Upper lobe of right lung (tissue), 1 donor: ENCODE measurements around the gene DAAM2. TPM values are rescaled to one million over a fixed set of nuclear protein-coding genes. Genes with fewer than 3 reads are reported as not detected.

Source experiments
- ATAC-seq: fragments of 200-7000 bp; cut with Tn5 transposase; one replicate; pipeline ENCODE4 v1.9.1; 2020; ENCODE audit warnings: mild to moderate bottlenecking, moderate library complexity
- DNase-seq: peaks from one replicate; pipeline ENCODE4 v3.0.0-alpha.2; 2020
- H3K27ac ChIP-seq: fragments of 200-600 bp; one replicate; pipeline ENCODE4 v1.8.0; 2022
- H3K27me3 ChIP-seq: fragments of 200-600 bp; one replicate; pipeline ENCODE4 v1.8.0; 2022; ENCODE audit warnings: mild to moderate bottlenecking
- H3K36me3 ChIP-seq: fragments of 200-600 bp; one replicate; pipeline ENCODE4 v1.8.0; 2022
- H3K4me1 ChIP-seq: fragments of 200-600 bp; one replicate; pipeline ENCODE4 v1.8.0; 2022
- H3K4me3 ChIP-seq: fragments of 200-600 bp; one replicate; pipeline ENCODE4 v1.8.0; 2022; ENCODE audit warnings: mild to moderate bottlenecking
- H3K9me3 ChIP-seq: fragments of 200-600 bp; one replicate; pipeline ENCODE4 v1.8.0; 2022
- intact Hi-C: fragments of 100-400 bp; cut with DNase I; formaldehyde crosslinking; loops from one replicate; pipeline ENCODE4 v1.11.0; 2022
- total RNA-seq: library from RNA; stranded (reverse); fragmentation: NEBNext Ultra II Directional; extraction: Animal tissue kit (Norgen Biotek cat#: 25700); gene quantifications from one replicate; pipeline ENCODE4 v1.2.1, GENCODE V29; 2021
- TF ChIP-seq, protein P1 (sequence below): fragments of 200-600 bp; IDR thresholded peaks from one replicate; pipeline ENCODE4 v1.8.0; 2022; ENCODE audit warnings: antibody characterized with exemption
- donor health status: DM: no; HTN: yes; CAD: no; lungs with severe emphysema.

The DAAM2 gene
- total RNA-seq, 1 donor from 2014 or later, result 34.6 TPM

DNA sequence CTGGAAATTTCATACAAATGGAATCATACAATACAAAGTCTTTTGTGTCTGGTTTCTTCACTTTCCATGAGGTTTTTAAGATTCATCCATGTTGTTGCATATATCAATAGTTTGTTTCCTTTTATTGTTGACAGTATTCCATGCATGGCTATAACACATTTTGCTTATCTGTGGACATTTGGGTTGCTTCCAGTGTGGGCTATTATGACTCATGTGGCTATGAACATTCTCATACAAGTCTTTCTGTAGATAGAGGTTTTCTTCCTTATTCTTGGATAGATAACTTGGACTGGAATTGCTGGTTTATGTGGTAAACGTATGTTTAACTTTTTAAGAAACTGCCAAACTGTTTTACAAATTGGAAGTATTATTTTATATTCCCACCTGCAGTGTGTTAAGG, 36.9 kb upstream of the DAAM2 start:
- Histone ChIP-seq H3K27me3 (no peaks in the 10 kb centered on the region), H3K4me3 (no peak overlapping the region), H3K36me3 (no peaks in the 10 kb centered on the region), H3K4me1 (no peaks in the 10 kb centered on the region), H3K27ac (no peak overlapping the region), H3K9me3 (no peaks in the 10 kb centered on the region)
- no peak for DNase-seq
- TF ChIP-seq, protein P1, sequence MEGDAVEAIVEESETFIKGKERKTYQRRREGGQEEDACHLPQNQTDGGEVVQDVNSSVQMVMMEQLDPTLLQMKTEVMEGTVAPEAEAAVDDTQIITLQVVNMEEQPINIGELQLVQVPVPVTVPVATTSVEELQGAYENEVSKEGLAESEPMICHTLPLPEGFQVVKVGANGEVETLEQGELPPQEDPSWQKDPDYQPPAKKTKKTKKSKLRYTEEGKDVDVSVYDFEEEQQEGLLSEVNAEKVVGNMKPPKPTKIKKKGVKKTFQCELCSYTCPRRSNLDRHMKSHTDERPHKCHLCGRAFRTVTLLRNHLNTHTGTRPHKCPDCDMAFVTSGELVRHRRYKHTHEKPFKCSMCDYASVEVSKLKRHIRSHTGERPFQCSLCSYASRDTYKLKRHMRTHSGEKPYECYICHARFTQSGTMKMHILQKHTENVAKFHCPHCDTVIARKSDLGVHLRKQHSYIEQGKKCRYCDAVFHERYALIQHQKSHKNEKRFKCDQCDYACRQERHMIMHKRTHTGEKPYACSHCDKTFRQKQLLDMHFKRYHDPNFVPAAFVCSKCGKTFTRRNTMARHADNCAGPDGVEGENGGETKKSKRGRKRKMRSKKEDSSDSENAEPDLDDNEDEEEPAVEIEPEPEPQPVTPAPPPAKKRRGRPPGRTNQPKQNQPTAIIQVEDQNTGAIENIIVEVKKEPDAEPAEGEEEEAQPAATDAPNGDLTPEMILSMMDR, result no peak
- intact Hi-C loops, result no loop called here
- no peak for ATAC-seq

DNA sequence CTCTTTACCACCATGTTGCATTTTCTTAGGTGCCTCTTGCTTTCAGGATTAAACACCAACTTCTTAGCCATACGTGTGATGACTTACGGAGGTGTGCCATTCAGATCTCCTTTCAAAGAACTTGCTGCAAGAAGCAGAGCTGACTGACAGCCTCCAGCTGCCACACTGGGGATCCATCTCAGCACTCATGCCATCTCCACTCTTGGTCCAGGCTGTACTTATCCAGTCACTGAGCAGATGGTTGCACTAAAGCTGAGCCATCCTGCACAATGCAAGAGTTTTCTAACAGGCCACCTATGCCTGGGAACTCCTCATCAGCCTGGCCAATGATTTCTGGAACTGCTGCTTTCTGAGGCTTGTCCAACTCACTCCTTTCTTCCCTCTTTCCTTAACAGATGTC, 35.6 kb upstream of the DAAM2 start:
- Histone ChIP-seq H3K4me1 (no peaks in the 10 kb centered on the region), H3K27me3 (no peaks in the 10 kb centered on the region), H3K9me3 (no peaks in the 10 kb centered on the region), H3K27ac (no peak overlapping the region), H3K4me3 (no peak overlapping the region), H3K36me3 (no peaks in the 10 kb centered on the region)
- DNase-seq (no peak), ATAC-seq (no peak)
- TF ChIP-seq, protein P1, result no peak
- intact Hi-C loops, result no loop called here

DNA sequence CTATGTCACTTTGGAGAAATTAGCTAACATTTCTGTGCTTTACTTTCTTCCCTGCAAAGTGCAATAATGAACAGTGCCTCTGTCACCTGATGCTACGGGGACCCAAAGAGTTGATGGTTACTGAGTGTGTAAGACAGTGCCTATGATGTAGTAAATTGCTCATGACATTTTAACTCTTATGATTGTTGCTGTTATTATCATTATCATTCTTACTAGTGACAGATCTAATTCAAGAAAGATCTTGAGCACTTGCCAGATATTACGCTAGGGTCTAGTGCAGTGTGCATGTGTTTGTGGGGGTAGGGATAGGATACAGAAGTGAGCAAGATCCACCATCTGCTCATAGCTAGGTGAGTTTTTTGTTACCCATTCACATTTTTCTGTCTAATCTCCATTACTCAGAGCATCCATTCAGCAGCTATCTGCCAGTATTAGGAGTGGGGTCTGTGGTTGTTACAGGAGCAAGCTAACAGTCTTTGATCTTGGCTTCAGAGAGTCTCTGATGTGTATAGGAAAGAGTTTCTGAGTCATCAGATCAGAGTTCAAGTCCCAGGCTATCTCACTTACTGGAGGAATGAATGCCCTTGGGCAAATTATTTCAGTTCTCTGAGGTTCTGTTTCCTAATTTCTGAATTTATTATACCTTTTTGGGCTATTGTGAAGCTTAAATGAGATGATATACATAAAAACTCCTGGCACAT, 33.1 kb upstream of the DAAM2 start:
- H3K36me3 ChIP-seq, result no peaks in the 10 kb centered on the region
- H3K4me3 ChIP-seq, result no peak overlapping the region
- intact Hi-C loops, result no loop called here
- no peaks in the 10 kb centered on the region for H3K4me1 ChIP-seq
- no peaks in the 10 kb centered on the region for H3K27me3 ChIP-seq
- TF ChIP-seq, protein P1, result no peak
- DNase-seq (no peak), ATAC-seq (no peak)
- no peaks in the 10 kb centered on the region for H3K9me3 ChIP-seq
- no peak overlapping the region for H3K27ac ChIP-seq

GRCh38 chr6:39760226-39760952, 31.8 kb upstream of the DAAM2 start:
- Histone ChIP-seq H3K4me1 (no peaks in the 10 kb centered on the region), H3K9me3 (no peaks in the 10 kb centered on the region), H3K27ac (no peak overlapping the region), H3K4me3 (no peak overlapping the region), H3K27me3 (no peaks in the 10 kb centered on the region), H3K36me3 (no peaks in the 10 kb centered on the region)
- DNase-seq, result no peak
- intact Hi-C loops, result no loop called here
- ATAC-seq, result no peak
- TF ChIP-seq, protein P1, result no peak

- no peak for DNase-seq
- H3K36me3 ChIP-seq, result no peaks in the 10 kb centered on the region
- no peaks in the 10 kb centered on the region for H3K4me1 ChIP-seq
- ATAC-seq, result no peak
- TF ChIP-seq, protein P1, result no peak
- H3K27ac ChIP-seq, result no peak overlapping the region
- H3K9me3 ChIP-seq, result no peaks in the 10 kb centered on the region
- no peak overlapping the region for H3K4me3 ChIP-seq
- H3K27me3 ChIP-seq, result no peaks in the 10 kb centered on the region
- intact Hi-C loops, result no loop called here
Measured at GRCh38 chr6:39765508-39766065, 26.6 kb upstream of the DAAM2 start.
